GM10847 (cell line): Measurements from ENCODE around the gene SURF1.

ENCODE experiments used
- POLR2A ChIP-seq: IDR thresholded peaks from 2 replicates; pipeline ENCODE4 v1.6.1; 2011; ENCODE audit not compliant: insufficient read length; ENCODE audit errors: extremely low read depth

SURF1 gene

DNA sequence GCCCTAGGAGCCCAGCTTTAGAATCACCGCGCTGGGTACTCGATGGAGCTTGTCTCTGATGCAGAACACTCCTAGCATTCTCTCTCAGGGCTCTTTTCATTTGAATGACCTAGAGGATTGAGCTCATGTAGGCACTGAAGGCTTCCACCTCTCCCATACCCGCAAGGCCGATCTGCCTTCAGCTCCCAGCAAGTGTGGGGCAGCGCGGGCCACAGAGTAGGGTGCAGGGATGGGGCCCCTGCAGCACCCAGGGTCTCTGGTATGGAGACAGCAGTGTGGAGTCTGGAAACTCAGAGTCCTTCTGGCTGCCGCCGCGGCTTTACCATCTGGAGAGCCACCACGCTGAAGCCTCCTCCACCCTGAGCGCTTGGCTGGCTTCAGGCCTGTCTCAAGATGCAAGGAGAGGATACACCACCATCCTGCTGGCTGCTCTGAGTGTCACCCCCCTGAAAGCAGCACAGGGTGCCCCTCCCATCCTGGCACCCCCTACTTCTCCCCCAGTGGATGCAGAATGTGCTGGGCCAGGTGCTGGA lies 32.8 kb upstream of the SURF1 start:
- TF ChIP-seq POLR2A: no peak

DNA sequence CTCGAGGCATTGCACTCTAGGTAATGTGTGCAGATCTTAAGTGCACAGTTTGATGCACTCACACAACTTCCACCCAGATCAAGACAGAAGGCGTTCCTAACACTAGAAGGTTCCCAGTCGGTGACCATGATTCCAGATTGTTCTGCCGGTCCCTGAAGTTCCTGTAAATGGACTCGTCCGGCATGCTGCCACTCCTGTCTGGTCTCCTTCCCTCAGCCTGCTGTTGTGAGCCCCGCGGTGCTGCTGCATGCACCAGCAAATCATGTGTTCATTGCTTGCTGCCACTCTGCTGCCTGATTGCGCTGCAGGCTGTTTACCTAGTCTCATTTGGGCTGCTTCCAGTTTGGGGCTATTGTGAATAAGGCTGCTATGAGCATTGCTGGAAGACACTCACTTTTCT lies 31.4 kb upstream of the SURF1 start:
- TF ChIP-seq POLR2A: no peak

- no peak for TF ChIP-seq POLR2A
These were observed 30.1 kb upstream of the SURF1 start for GRCh38 chr9:133386338-133386737.

DNA sequence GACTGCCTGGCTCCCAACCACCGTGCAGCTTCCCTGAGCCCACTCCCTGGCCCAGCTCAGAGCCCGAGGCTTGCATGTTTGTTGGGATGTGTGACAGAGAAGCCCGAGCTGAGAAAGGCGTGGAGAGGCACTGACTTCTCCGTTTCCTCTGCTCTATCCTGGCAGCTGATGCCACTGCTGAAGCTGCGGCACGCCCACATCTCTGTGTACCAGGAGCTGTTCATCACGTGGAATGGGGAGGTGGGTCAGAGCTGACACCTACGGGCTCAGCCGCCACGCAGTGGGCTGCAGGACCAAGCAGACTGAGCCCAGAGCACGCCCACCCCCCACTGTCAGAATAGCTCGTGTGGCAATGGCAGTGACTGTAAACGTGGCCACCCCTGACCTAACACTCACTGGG lies 29.2 kb upstream of the SURF1 start:
- TF ChIP-seq POLR2A: no peak

DNA sequence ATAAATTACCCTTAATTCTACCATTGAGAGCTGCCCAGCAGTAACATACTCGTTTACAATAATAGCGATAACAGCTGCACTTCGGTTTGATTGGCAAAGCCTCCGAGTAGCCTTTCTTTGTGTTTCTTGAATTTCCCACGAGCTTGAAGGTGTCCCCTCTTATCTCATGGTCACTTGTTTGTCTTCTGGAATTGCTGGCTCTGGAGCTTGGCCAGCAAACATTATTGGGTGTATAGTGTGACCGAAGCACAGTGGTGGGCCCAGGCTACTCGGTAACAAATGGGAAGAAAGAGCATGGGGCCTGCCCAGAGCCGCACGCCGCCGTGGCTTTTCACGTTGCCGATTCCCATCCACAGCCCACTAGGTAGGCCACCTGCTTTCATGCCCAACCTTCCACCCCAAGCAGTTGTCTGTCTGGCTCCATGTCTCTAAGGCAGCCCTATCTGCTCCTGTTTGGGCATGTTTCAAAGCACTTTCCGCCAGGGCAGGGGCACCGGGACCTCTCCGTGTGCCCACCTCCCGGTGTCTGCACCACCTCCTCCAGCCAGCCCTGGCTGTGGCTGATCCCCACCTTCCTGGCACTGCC lies 28.5 kb upstream of the SURF1 start:
- no peak for TF ChIP-seq POLR2A

DNA sequence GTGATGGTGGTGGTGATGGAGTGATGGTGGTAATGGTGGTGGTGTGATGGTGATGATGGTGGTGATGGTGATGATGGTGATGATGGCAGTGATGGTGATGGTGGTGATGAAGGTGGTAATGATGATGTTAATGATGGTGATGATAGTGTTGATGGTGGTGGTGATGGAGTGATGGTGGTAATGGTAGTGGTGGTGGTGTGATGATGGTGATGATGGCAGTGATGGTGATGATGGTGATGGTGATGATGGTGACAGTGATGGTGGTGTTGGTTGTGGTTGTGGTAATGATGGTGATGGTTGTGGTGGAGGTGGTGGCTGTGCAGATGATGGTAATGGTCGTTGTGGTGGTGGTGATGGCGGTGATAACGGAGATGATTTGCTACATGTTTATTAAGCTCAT lies 27.2 kb upstream of the SURF1 start:
- TF ChIP-seq POLR2A: no peak

DNA sequence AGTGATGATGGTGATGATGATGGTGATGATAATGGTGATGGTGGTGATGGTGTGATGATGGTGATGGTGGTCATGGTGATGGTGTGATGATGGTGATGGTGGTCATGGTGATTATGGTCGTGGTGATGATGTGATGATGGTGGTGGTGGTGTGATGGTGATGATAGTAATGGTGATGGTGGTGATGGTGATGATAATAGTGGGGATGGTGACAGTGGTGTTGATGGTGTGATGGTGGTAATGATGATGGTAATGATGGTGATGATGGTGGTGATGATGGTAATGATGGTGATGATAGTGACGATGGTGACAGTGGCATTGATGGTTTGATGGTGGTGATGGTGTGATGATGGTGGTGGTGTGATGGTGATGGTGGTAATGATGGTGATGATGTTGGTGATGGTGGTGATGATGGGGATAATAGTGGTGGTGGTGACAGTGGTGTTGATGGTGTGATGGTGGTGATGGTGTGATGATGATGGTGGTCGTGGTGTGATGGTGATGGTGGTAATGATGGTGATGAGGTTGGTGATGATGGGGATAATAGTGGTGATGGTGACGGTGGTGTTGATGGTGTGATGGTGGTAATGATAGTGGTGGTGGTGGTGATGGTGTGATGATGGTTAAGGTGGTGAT lies 26.3 kb upstream of the SURF1 start:
- TF ChIP-seq POLR2A: no peak

DNA sequence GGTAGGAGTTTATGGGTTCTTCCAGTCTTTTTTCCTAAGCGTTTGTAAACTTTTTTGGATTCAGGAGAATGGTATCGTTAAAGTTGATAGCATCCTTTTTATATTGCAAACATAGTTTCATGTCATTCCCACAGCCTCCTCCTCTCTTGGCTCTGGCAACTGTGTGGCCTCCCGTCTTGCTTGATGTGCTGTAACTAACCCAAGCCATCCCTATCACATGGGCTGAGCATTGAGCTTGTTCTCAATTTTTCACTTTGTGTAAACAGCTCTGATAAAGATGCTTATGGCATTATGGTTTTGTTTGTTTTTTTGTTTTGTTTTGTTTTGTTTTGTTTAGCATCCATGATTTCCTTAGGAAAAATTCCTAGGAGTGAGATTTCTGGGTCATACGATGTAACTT lies 24.4 kb upstream of the SURF1 start:
- no peak for TF ChIP-seq POLR2A

GRCh38 chr9:133379153-133380086 lies 23.1 kb upstream of the SURF1 start:
- TF ChIP-seq POLR2A: no peak

GRCh38 chr9:133378408-133378962 lies 22.2 kb upstream of the SURF1 start:
- TF ChIP-seq POLR2A: no peak

- TF ChIP-seq POLR2A: no peak
These were observed 21.5 kb upstream of the SURF1 start for GRCh38 chr9:133377721-133378216.

GRCh38 chr9:133375724-133376654 lies 19.7 kb upstream of the SURF1 start, which contains the start of the genes STKLD1 and SURF4:
Gene STKLD1, plus strand, starts transcription at chr9:133376366. Its CDS starts 108 bp downstream, at chr9:133376474.
Gene SURF4, minus strand, starts transcription at chr9:133376060. Its CDS starts 91 bp downstream, at chr9:133375969.
- peak; percentile 87 for TF ChIP-seq POLR2A

- no peak for TF ChIP-seq POLR2A
These were observed 18.9 kb upstream of the SURF1 start for GRCh38 chr9:133375116-133375723.
